GM19395 (cell line): ENCODE results near the gene ANKS1A.
"Not testable (repeated sequence)": the region's sequence is repeated elsewhere in the genome, so short reads cannot be mapped to it uniquely, and the experiment has no call there.

ENCODE experiments used
- ATAC-seq: cut with Tn5 transposase; IDR thresholded peaks from one replicate; pipeline ENCODE4 v1.9.1; 2021; ENCODE audit warnings: mild to moderate bottlenecking, moderate library complexity; ENCODE audit not compliant: unreplicated experiment

The ANKS1A gene

GRCh38 chr6:34884996-34885395 is 4.1 kb upstream of the ANKS1A start:
- ATAC-seq = no peak

DNA sequence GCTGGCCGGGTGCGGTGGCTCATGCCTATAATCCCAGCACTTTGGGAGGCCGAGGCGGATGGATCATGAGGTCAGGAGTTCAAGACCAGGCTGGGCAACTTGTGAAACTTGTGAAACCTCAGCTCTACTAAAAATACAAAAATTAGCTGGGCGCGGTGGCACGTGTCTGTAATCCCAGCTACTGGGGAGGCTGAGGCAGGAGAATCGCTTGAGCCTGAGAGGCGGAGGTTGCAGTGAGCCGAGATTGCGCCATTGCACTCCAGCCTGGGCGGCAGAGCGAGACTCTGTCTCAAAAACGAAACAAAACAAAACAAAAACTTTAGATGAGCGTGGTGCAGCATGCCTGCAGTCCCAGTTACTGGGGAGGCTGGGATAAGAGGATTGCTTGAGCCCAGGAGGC is 3.2 kb upstream of the ANKS1A start:
- ATAC-seq = not testable (repeated sequence)

- peak; percentile 81 for ATAC-seq
Observed at GRCh38 chr6:34887753-34888513, 1.1 kb upstream of the ANKS1A start, which contains the start of gene TAF11. Gene TAF11, minus strand, starts transcription at chr6:34888042. Its CDS starts 85 bp downstream, at chr6:34887957.

DNA sequence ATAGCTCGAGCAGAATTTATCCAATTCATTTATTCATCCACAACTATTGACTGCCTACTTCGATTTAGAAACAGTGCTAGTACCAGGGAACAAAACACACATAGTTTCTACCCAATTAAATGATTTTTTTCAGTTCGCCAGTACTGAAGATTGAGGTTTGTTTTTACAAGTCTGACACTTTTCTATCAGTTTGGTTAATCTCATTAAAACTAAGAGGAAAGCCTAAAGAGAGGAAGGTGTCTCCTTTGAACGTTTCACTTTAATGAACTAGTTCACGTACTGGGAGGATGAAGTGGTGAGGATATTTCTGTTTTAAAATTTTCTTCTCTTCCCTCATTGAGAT is 570 bp upstream of the ANKS1A start:
- ATAC-seq = no peak

DNA sequence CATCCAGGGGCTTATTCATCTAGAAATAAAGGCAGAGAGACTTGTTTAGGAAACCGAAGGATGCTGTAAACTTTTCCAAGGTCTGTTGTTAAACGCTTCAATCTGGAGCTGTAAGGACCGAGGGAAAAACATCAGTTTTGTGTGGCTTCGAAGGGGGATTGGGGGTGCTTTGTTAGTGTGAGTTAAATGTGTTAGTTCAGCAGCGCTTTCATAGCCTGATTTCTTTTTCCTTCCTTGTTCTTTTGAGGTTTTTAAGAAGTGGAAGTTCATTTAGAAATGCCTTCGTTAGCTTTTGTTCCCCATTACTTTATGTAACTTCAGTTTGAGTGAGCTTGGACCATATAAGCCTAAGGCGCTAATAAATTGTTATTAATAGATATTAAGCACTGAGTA is 1.5 kb downstream of the ANKS1A start:
- ATAC-seq = no peak

DNA sequence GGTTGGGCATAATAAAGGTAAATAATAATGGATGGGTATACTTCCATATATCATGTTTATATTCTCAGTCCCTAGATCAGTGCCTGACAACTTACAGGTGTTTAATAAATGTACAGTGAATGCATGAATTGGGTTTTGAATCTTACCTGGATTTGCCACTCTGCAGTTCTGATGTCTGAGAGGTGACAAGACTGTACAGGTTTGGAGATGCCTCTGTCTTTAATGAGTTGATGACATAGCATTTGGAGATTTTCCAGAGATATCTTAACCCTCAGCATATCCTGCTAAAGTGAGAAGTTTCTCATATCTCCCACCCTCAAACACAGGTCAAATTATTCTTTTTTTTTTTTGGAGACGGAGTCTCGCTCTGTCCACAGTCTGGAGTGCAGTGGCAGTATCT is 2.2 kb downstream of the ANKS1A start:
- no peak for ATAC-seq

DNA sequence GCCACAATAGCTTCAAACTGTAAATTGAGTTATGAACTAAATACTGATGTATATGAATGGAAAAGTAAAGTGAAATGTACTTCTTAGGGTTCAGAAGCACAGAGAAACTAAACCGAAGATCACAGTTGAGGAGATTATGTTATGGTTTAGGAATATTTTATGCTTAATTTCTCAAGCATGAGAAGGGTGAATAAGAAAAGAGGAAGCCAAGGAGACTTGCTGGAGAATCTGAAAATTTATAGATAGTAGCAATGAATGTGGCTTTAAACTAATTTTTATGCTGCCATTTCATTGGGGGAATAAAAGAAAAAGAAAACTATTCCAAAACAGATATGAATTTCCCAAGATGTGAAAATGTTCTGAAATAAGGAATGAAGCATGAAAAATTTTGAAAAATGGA is 5.6 kb downstream of the ANKS1A start:
- no peak for ATAC-seq

- no peak for ATAC-seq
Observed at GRCh38 chr6:34897130-34897529, 8.1 kb downstream of the ANKS1A start.

DNA sequence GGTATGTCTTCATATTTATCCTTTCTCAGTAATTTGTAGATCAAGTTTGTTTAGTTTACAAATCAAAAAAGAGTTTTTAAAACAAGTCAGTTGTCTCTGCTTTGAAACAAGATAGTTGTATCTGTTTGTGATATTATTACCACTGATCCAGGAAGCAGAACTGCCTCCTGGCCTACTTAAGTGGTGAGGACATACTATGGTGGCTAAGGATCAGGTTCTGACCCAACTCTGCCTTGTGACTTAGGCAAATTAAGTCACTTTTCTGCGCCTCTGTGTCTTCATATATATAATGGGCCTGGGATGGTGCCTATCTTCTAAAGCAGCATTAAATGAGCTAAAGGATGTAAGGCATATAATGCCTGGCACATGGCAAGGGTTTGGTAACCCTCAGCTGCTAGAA is 8.7 kb downstream of the ANKS1A start:
- no peak for ATAC-seq

- not testable (repeated sequence) for ATAC-seq
Observed at GRCh38 chr6:34899748-34900147, 10.7 kb downstream of the ANKS1A start.

DNA sequence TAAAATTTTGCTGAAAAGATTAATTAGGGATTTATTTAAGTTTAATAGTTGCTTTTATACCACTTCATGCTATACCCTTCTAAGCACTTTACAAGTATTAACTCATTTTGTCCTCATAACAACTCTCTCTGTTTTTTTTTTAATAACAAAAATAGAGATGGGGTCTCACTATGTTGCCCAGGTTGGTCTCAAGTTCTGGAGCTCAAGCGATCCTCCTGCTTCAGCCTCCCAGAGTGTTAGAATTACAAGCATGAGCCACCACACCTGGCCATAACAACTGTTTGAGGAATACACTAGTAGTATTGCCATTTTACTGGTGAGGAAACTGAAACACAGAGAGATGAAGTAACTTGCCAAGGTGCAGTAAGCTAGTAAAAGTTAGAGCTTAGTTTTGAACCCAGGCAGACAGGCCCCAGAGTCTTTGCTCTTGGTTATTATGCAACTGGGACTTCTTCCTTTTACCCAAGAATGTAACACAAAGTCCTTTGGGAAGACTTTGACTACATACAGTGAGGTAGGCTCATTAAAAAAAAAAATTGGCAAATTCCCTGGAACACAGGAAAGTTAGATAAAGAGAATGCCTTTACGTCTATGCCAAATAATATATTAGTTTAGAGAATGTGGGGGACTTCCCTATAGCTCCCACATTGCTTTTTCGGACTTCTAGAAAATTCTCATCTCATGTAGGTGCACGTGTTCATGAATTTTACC is 11.4 kb downstream of the ANKS1A start:
- no peak for ATAC-seq

DNA sequence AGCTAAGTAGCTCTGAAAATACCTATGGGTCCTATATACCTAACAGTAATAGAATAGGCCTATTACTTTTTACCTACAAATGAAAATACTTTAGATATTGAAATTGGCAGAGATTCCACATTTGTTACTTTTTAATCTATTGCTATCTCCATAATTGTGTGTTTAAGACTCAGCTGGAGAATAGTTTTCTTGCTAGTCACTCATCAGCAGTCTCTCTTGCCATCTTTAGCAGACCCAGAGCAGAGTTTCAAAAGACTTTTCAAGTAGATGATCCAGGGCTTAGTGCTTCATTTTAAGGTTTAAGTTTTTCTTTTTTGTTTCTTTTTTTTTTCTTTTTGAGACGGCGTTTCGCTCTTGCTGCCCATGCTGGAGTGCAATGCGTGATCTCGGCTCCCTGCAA is 12.9 kb downstream of the ANKS1A start:
- ATAC-seq = no peak

GRCh38 chr6:34904990-34905613 is 16.0 kb downstream of the ANKS1A start:
- no peak for ATAC-seq

DNA sequence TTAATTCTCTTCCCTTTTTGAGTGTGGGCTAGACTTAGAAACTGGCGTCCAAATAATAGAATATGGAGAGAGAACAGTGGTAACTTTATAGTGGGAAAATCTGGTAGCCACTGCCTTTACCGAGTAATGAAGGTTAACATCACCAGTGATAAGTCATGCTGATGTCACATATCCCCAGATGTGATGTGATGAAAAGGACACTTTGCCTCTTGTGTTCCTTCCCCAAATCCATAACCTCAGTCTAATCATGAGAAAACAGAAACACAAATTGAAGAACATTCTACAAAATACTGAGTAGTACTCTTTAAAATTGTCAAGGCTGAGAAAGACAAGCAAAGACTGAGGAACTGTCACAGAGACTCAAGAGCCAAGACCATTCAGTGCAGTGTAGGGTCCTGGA is 17.8 kb downstream of the ANKS1A start:
- no peak for ATAC-seq

- ATAC-seq = no peak
Observed at GRCh38 chr6:34908194-34908593, 19.1 kb downstream of the ANKS1A start.

- no peak for ATAC-seq
Observed at GRCh38 chr6:34909320-34909883, 20.3 kb downstream of the ANKS1A start.

GRCh38 chr6:34911822-34912221 is 22.8 kb downstream of the ANKS1A start:
- no peak for ATAC-seq

- ATAC-seq = no peak
Observed at GRCh38 chr6:34912715-34913464, 23.8 kb downstream of the ANKS1A start.

DNA sequence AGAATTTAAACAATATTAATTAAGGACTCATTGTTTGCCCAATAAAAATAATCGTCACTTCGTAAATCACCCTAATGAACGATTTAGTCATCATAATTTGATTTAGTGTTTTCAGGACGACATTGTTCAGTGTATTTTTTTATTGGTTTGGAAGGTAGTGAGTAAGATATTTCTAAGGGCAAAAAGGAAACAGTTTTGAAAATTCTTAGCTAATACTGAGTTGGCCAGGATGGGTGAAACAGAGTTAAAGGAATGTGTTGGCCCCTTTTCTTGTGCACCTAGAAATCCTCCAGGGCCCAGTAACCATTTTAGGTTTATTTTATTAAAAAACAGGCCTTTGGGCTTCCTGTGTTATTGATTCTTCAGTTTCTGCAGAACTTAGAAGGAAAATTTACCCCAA is 25.3 kb downstream of the ANKS1A start:
- no peak for ATAC-seq

DNA sequence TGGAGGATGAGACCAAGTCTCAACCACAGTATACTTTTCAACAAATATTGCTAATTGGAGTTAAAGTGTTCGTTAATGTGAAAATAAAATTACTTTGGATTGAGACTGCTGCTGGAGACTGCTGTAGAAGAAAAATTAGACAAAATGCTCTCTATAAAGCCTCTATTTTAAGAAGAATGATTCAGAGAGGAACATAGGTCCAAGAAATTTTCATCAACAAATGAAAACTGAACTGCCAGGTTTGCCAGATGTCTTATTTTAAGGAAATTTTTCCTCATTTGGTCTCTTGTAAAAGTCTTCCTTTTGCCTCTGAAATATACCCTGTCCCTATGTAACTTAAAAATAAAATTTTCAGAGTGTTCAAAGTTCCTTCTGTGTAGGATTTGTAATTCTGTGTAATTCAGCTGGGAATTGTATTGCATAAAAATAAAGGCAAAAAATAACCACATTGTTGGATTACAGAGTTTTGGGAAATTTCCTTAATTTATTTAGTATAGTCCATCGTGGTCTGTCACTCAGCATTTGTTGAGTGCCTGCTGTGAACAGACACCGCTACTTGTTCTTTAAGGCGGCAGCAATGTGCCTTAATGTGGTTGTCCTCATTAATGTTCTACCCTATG is 27.4 kb downstream of the ANKS1A start:
- no peak for ATAC-seq
